ENCODE results near the gene ARCN1.

GRCh38 chr11:118618115-118618990, 46.1 kb downstream of the ARCN1 start:
- no peak for TF ChIP-seq CTCF (IDR thresholded peaks at IDR 0.05)
- TF ChIP-seq POLR2A (IDR thresholded peaks at IDR 0.05): no peak

Measured in esophagus squamous epithelium (tissue), 4 donors.